K562 (cell line): Measurements from ENCODE around the gene CTBP2. TPM values are rescaled to one million over a fixed set of nuclear protein-coding genes. Genes with fewer than 3 reads are reported as not detected.

Source experiments
- ATAC-seq: fragments of 200-7000 bp; cut with Tn5 transposase; 3 replicates; pipeline ENCODE4 v1.9.1; 2020; ENCODE audit warnings: moderate library complexity
- BruUV-seq: library from RNA; stranded (reverse); fragments of 400-500 nt; replicated peaks from 2 replicates; lab custom pipeline; 2021; lab: Mats Ljungman, UMichigan
- CTCF ChIA-PET: fragments of 300-600 bp; formaldehyde crosslinking; extraction: SDS; loops from one replicate; lab custom pipeline; 2021; ENCODE audit warnings: low intra/inter-chr PET ratio; lab: Yijun Ruan, JAX
- POLR2A ChIA-PET: fragments of 300-600, 350-650 bp; sonication (Branson Sonifier 250); formaldehyde crosslinking; extraction: SDS; loops from one replicate; lab custom pipeline; 2021; ENCODE audit warnings: antibody characterized with exemption, inconsistent platforms; lab: Yijun Ruan, JAX
- DNase-seq, 4 experiments: peaks; one replicate each; pipeline versions ENCODE4 v3.0.0 to v3.0.0-alpha.2; 2011 to 2018; ENCODE audit warnings: low spot score in 3 of 4, mixed read lengths in 3 of 4; ENCODE audit errors: extremely low read depth in 1 of 4
- FAIRE-seq: peaks from 2 replicates; lab custom pipeline; 2011; peaks lifted over from hg19 to GRCh38; lab: Jason Lieb, UNC
- H2AFZ ChIP-seq: 2 replicates; pipeline ENCODE4 v1.6.0; 2011; ENCODE audit warnings: low read depth, low read length, control low read depth, inconsistent platforms
- H3K27ac ChIP-seq: fragments of 200-600 bp; 3 replicates; pipeline ENCODE4 v1.8.0; 2011; ENCODE audit warnings: low read depth, mild to moderate bottlenecking, control low read depth, inconsistent platforms, low read length, moderate library complexity, mixed read lengths; ENCODE audit errors: extremely low read depth
- H3K27me3 ChIP-seq, 2 experiments: fragments of 300-600 bp in 1 of 2; 2 replicates in 1 of 2; 3 replicates in 1 of 2; pipeline versions ENCODE4 v1.6.0 to v1.8.0; 2011; ENCODE audit warnings: inconsistent platforms in 2 of 2, low read length in 2 of 2, mild to moderate bottlenecking in 1 of 2, mixed read lengths in 1 of 2, moderate library complexity in 1 of 2; ENCODE audit not compliant: control insufficient read depth in 2 of 2, insufficient read depth in 2 of 2
- H3K36me3 ChIP-seq: fragments of 300-600 bp; 3 replicates; pipeline ENCODE4 v1.8.0; 2011; ENCODE audit warnings: mild to moderate bottlenecking, low read length, inconsistent platforms; ENCODE audit not compliant: control insufficient read depth, insufficient read depth
- H3K4me1 ChIP-seq, 2 experiments: fragments of 200-600 bp in 1 of 2; replicated peaks in 1 of 2; 2 replicates in 1 of 2; 3 replicates in 1 of 2; pipeline versions ENCODE4 v1.5.1 to v1.8.0; 2011; ENCODE audit warnings: inconsistent platforms in 2 of 2, low read length in 2 of 2, mild to moderate bottlenecking in 1 of 2, mixed read lengths in 1 of 2, moderate library complexity in 1 of 2; ENCODE audit not compliant: control insufficient read depth in 2 of 2, insufficient read depth in 2 of 2
- H3K4me2 ChIP-seq: 2 replicates; pipeline ENCODE4 v1.6.1; 2011; ENCODE audit warnings: low read length, control low read depth, inconsistent platforms, mixed read lengths; ENCODE audit not compliant: insufficient read depth
- H3K4me3 ChIP-seq: fragments of 200-600 bp; sonication (generic), shearing (Covaris generic); 2 replicates; pipeline ENCODE4 v1.5.1; 2016; ENCODE audit warnings: control low read depth, inconsistent platforms
- H3K79me2 ChIP-seq: fragments of 200-600 bp; 3 replicates; pipeline ENCODE4 v1.8.0; 2011; ENCODE audit warnings: low read length, inconsistent platforms; ENCODE audit not compliant: control insufficient read depth, insufficient read depth
- H3K9ac ChIP-seq, 2 experiments: 2 replicates each; pipeline versions ENCODE4 v1.6.0 to v1.6.1; 2011; ENCODE audit warnings: low read depth in 2 of 2, low read length in 2 of 2, control low read depth in 1 of 2, inconsistent platforms in 1 of 2, mild to moderate bottlenecking in 1 of 2, mixed read lengths in 1 of 2; ENCODE audit not compliant: insufficient read depth in 1 of 2
- H3K9me1 ChIP-seq: one replicate; pipeline ENCODE4 v1.6.0; 2011; ENCODE audit warnings: inconsistent platforms, mild to moderate bottlenecking, low read length, moderate library complexity; ENCODE audit not compliant: control insufficient read depth, insufficient read depth
- H3K9me3 ChIP-seq: replicated peaks from 2 replicates; pipeline ENCODE4 v1.5.1; 2011; ENCODE audit warnings: low read depth, low read length, inconsistent platforms; ENCODE audit not compliant: control insufficient read depth, insufficient read depth
- H4K20me1 ChIP-seq: replicated peaks from 2 replicates; pipeline ENCODE4 v1.6.1; 2011; ENCODE audit warnings: low read length, inconsistent platforms, mixed read lengths; ENCODE audit not compliant: control insufficient read depth, insufficient read depth
- E2F4 ChIP-seq: sonication (generic); formaldehyde crosslinking; IDR thresholded peaks from 2 replicates; pipeline ENCODE4 v1.8.0; 2022; ENCODE audit warnings: mild to moderate bottlenecking, low read depth, missing genetic modification reagents
- HDAC3 ChIP-seq: fragments of 450-650 bp; IDR thresholded peaks from 2 replicates; pipeline ENCODE4 v1.6.1; 2018; ENCODE audit warnings: borderline replicate concordance, mild to moderate bottlenecking, moderate library complexity; ENCODE audit not compliant: partially characterized antibody
- HDAC8 ChIP-seq: fragments of 450-650 bp; IDR thresholded peaks from 2 replicates; pipeline ENCODE4 v1.6.1; 2016; ENCODE audit warnings: mild to moderate bottlenecking, missing genetic modification characterization, moderate library complexity, missing compliant biosample characterization
- HNRNPUL1 ChIP-seq: fragments of 200-400 bp; formaldehyde crosslinking; IDR thresholded peaks from 2 replicates; pipeline ENCODE4 v1.6.1; 2017; ENCODE audit warnings: low read length
- MAFG ChIP-seq: fragments of 450-650 bp; conservative IDR thresholded peaks from 2 replicates; pipeline ENCODE4 v1.6.1; 2016; ENCODE audit warnings: missing genetic modification characterization, missing compliant biosample characterization
- NFATC3 ChIP-seq: fragments of 450-650 bp; IDR thresholded peaks from 2 replicates; pipeline ENCODE4 v1.6.1; 2017; ENCODE audit warnings: mild to moderate bottlenecking
- PCBP1 ChIP-seq: fragments of 200-400 bp; formaldehyde crosslinking; IDR thresholded peaks from 2 replicates; pipeline ENCODE4 v1.6.1; 2018; ENCODE audit warnings: mild to moderate bottlenecking, low read depth, low read length; ENCODE audit not compliant: poor library complexity, severe bottlenecking
- POLR2B ChIP-seq: fragments of 450-650 bp; IDR thresholded peaks from 2 replicates; pipeline ENCODE4 v1.6.1; 2018; ENCODE audit warnings: low read depth; ENCODE audit not compliant: partially characterized antibody
- PPARD ChIP-seq: fragments of 250-450 bp; sonication (Bioruptor Pico); IDR thresholded peaks from 2 replicates; pipeline ENCODE4 v1.8.0; 2022; ENCODE audit warnings: inconsistent platforms, mild to moderate bottlenecking, moderate library complexity
- PTBP1 ChIP-seq: fragments of 200-400 bp; formaldehyde crosslinking; IDR thresholded peaks from 2 replicates; pipeline ENCODE4 v1.6.1; 2017; ENCODE audit warnings: low read depth, low read length
- RFX5 ChIP-seq: IDR thresholded peaks from 2 replicates; pipeline ENCODE4 v1.6.1; 2011; ENCODE audit warnings: low read depth, mild to moderate bottlenecking, improper control_type of control experiment, low read length
- SMARCA4 ChIP-seq: fragments of 450-650 bp; IDR thresholded peaks from 2 replicates; pipeline ENCODE4 v1.6.1; 2016
- TFE3 ChIP-seq: fragments of 450-650 bp; formaldehyde crosslinking; IDR thresholded peaks from 2 replicates; pipeline ENCODE4 v1.4.0; 2020; ENCODE audit warnings: mild to moderate bottlenecking, mixed read lengths
- ZKSCAN1 ChIP-seq: fragments of 150-350 bp; IDR thresholded peaks from 2 replicates; pipeline ENCODE4 v1.6.1; 2016; ENCODE audit warnings: low read depth, low read length
- ZNF217 ChIP-seq: sonication (generic); formaldehyde crosslinking; IDR thresholded peaks from 2 replicates; pipeline ENCODE4 v1.8.0; 2022; ENCODE audit warnings: mild to moderate bottlenecking, missing genetic modification reagents
- ZNF263 ChIP-seq: sonication (generic); formaldehyde crosslinking; IDR thresholded peaks from 2 replicates; pipeline ENCODE4 v1.8.0; 2022; ENCODE audit warnings: mild to moderate bottlenecking, missing genetic modification reagents, borderline replicate concordance
- ZNF384 ChIP-seq: IDR thresholded peaks from 2 replicates; pipeline ENCODE4 v1.6.1; 2012; ENCODE audit warnings: low read depth, low read length, improper control_type of control experiment
- WGBS: fragments of 100-300 bp; shearing (Covaris generic); methylation state at CpG from one replicate; pipeline ENCODE4 v1.1.6; 2016; ENCODE audit warnings: low coverage, mixed read lengths; ENCODE audit not compliant: insufficient coverage; ENCODE audit errors: missing lambda C conversion rate; 5-methylcytosine and 5-hydroxymethylcytosine counted together
- in situ Hi-C: fragments of 300-500 bp; cut with MboI; formaldehyde crosslinking; loops from 4 replicates; pipeline ENCODE4 v1.15.0; 2018; ENCODE audit warnings: inconsistent platforms, mixed read lengths
- intact Hi-C: fragments of 100-400 bp; cut with micrococcal nuclease; formaldehyde crosslinking; loops from 2 replicates; pipeline ENCODE4 v1.14.2; 2022
- polyA plus RNA-seq, 8 experiments: library from polyadenylated mRNA; depleted of rRNA in 4 of 8; stranded (reverse) in 5 of 8; unstranded in 3 of 8; fragments of >200 nt; fragmentation: Nextera tagmentation in 2 of 8; fragmentation: Illumina TruSeq in 1 of 8; extraction: Ambion mirVana in 2 of 8; extraction: Trizol in 1 of 8; gene quantifications; 2 replicates each; pipeline versions ENCODE4 v1.2.1 to v1.2.3, GENCODE V29; 2011 to 2014; ENCODE audit warnings: inconsistent platforms in 1 of 8, missing spikeins in 1 of 8
- total RNA-seq, 7 experiments: library from RNA; depleted of rRNA in 6 of 7; stranded (reverse); fragments of >200 nt in 6 of 7; fragmentation: Illumina TruSeq in 2 of 7; extraction: Trizol in 2 of 7; gene quantifications; 2 replicates each; pipeline versions ENCODE4 v1.2.1 to v1.2.3, GENCODE V29; 2011 to 2021; ENCODE audit warnings: low replicate concordance in 1 of 7
- TF ChIP-seq, protein P1 (sequence below): fragments of 200-800 bp; sonication (Bioruptor generic); IDR thresholded peaks from 2 replicates; pipeline ENCODE4 v1.6.1; 2017; ENCODE audit warnings: missing genetic modification characterization, missing compliant biosample characterization

CTBP2 gene
- total and polyA plus RNA-seq, 9 of the 15 experiments (the other 6 are each of a cell fraction or from before 2014, with no cell fraction given), result 1.3 to 8.8 (median 5.1) TPM

GRCh38 chr10:125093199-125093973 lies 67.0 kb downstream of the CTBP2 start:
- in situ Hi-C loops (no loop called here), intact Hi-C loops (no loop called here)
- Histone ChIP-seq H2AFZ (no peak overlapping the region), H3K9ac (no peak overlapping the region), H3K9me1 (no peaks in the 10 kb centered on the region), H3K4me1 (no peaks in the 10 kb centered on the region; a peak in 1 of 5 replicates), H3K79me2 (peaks cover 75% of the 10 kb centered on the region), H3K4me2 (no peak overlapping the region), H3K4me3 (no peak overlapping the region), H3K27ac (no peak overlapping the region), H4K20me1 (peaks cover 24% of the 10 kb centered on the region), H3K36me3 (peaks cover 23% of the 10 kb centered on the region), H3K9me3 (no peaks in the 10 kb centered on the region), H3K27me3 (no peaks in the 10 kb centered on the region)
- ChIA-PET POLR2A (no interaction called here), CTCF (no interaction called here)
- TF ChIP-seq PTBP1 (no peak), PPARD (CRISPR knock-in tag) (no peak), HDAC3 (no peak), POLR2B (no peak), HDAC8 (tag) (no peak), ZKSCAN1 (no peak), NFATC3 (no peak), ZNF217 (CRISPR knock-in tag) (no peak), E2F4 (CRISPR knock-in tag) (no peak), SMARCA4 (no peak), PCBP1 (no peak), ZNF263 (no peak), TFE3 (CRISPR knock-in tag) (no peak), RFX5 (no peak), HNRNPUL1 (no peak), MAFG (no peak), ZNF384 (no peak)
- TF ChIP-seq, protein P1, sequence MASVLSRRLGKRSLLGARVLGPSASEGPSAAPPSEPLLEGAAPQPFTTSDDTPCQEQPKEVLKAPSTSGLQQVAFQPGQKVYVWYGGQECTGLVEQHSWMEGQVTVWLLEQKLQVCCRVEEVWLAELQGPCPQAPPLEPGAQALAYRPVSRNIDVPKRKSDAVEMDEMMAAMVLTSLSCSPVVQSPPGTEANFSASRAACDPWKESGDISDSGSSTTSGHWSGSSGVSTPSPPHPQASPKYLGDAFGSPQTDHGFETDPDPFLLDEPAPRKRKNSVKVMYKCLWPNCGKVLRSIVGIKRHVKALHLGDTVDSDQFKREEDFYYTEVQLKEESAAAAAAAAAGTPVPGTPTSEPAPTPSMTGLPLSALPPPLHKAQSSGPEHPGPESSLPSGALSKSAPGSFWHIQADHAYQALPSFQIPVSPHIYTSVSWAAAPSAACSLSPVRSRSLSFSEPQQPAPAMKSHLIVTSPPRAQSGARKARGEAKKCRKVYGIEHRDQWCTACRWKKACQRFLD (CRISPR knock-in tag), result no peak
- no TSS peak for BruUV-seq
- 91% methylated on average over 16 of the region's 17 CpGs for WGBS
- ATAC-seq (no peak), DNase-seq (no peak), FAIRE-seq (no peak)
